ENCODE results near the gene VKORC1. TPM values are rescaled to one million over a fixed set of nuclear protein-coding genes. Genes with fewer than 3 reads are reported as not detected.

Gene VKORC1
- total and polyA plus RNA-seq, 2 of the 8 experiments (the other 6 are each of a cell fraction or from before 2014, with no cell fraction given) = 84.1 to 483 TPM

- peaks cover 13 to 62% of the 10 kb centered on the region in 2 experiments for H3K79me2 ChIP-seq (ENCODE audit: control insufficient read depth in 1 of 2, insufficient read depth in 2 of 2, low read length in 2 of 2)
- H3K18ac ChIP-seq (ENCODE audit: extremely low read depth, low read length) = peak overlapping the region; percentile 99
- H3K23me2 ChIP-seq (ENCODE audit: low read depth, low read length) = peaks cover 7% of the 10 kb centered on the region; the same call in 1 of the 2 replicates
- no peaks in the 10 kb centered on the region for H3K9me3 ChIP-seq (ENCODE audit: insufficient read depth in 2 of 2, low read depth in 1 of 2, low read length in 1 of 2)
- no peak overlapping the region for H3K23ac ChIP-seq (ENCODE audit: insufficient read length)
- H4K8ac ChIP-seq (ENCODE audit: extremely low read depth, insufficient read depth, low read length) = peak overlapping the region; percentile 99
- peaks cover 0 to 1% (median 0%) of the 10 kb centered on the region in 4 experiments; a peak in 2 of 7 replicates for H3K4me1 ChIP-seq (replicated peaks in 1 of 4; ENCODE audit: control insufficient read depth in 3 of 4, insufficient read depth in 4 of 4, low read length in 3 of 4)
- peak overlapping the region; percentile 5; the same call in 1 of the 2 replicates for H2AK5ac ChIP-seq (ENCODE audit: low read depth, low read length)
- H2BK15ac ChIP-seq (ENCODE audit: low read length) = no peak overlapping the region
- no peaks in the 10 kb centered on the region for H3K27me3 ChIP-seq (replicated peaks in 1 of 4; ENCODE audit: control insufficient read depth in 3 of 4, extremely low read depth in 1 of 4, insufficient read depth in 3 of 4, low read length in 3 of 4)
- H3K36me3 ChIP-seq (ENCODE audit: control insufficient read depth in 2 of 4, insufficient read depth in 4 of 4, low read length in 3 of 4) = peaks cover 3 to 15% (median 10%) of the 10 kb centered on the region in 4 experiments; a peak in 7 of 8 replicates
- peaks cover 2 to 11% of the 10 kb centered on the region in 2 experiments for H4K20me1 ChIP-seq (replicated peaks in 1 of 2; ENCODE audit: control insufficient read depth in 1 of 2, insufficient read depth in 2 of 2, low read length in 2 of 2)
- H3K79me1 ChIP-seq (ENCODE audit: low read depth, low read length) = peaks cover 11% of the 10 kb centered on the region; the same call in 1 of the 2 replicates
- H2BK120ac ChIP-seq (replicated peaks; ENCODE audit: low read depth, low read length) = no peak overlapping the region
- peak overlapping the region; percentile 88 for H2BK5ac ChIP-seq (ENCODE audit: low read depth, low read length)
- peak overlapping the region; percentile 89 to 98 (median 90) for H3K4me3 ChIP-seq (ENCODE audit: extremely low read depth in 1 of 4, insufficient read depth in 2 of 4, low read depth in 3 of 4, low read length in 4 of 4)
- peak overlapping the region; percentile 97 for H4K5ac ChIP-seq (ENCODE audit: insufficient read length, low read depth, low read length)
- FAIRE-seq (no peak), DNase-seq (ENCODE audit: low read depth in 1 of 2, low spot score in 2 of 2) (no peak)
- WGBS, 2 experiments (ENCODE audit: extremely low coverage in 1 of 2, insufficient coverage in 1 of 2, insufficient read length in 1 of 2, insufficient replicate concordance in 2 of 2, low coverage in 1 of 2, low lambda C conversion rate in 2 of 2, missing lambda C conversion rate in 1 of 2) = 6% methylated on average over 27 of the region's 27 CpGs; no CpG with 5 or more reads in 1 of the 2 experiments
- peak overlapping the region; percentile 77 to 96 for H3K4me2 ChIP-seq (ENCODE audit: insufficient read depth in 1 of 2, low read depth in 2 of 2, low read length in 2 of 2)
- H3K4ac ChIP-seq (replicated peaks; ENCODE audit: insufficient read length, low read depth, low read length) = peak overlapping the region; percentile 97
- peak overlapping the region; percentile 89 for H3K56ac ChIP-seq (replicated peaks; ENCODE audit: insufficient read length, low read depth, low read length)
- no peak overlapping the region for H2BK20ac ChIP-seq (ENCODE audit: low read length)
- H4K91ac ChIP-seq (replicated peaks; ENCODE audit: insufficient read length, low read length) = peak overlapping the region; percentile 96
- ChIA-PET POLR2A (ENCODE audit: partially characterized antibody) (interaction anchor here (0.6 to 4.9 kb wide), 10 partner anchors 12 to 118 kb away, joined by 3 to 34 read pairs (median 6); partner anchors contain the start of genes HSD3B7, KAT8 and PRSS8), CTCF (ENCODE audit: partially characterized antibody) (interaction anchor here (0.9 to 2.6 kb wide), 5 partner anchors 12 to 119 kb away, joined by 3 to 17 read pairs (median 4); partner anchors contain the start of gene HSD3B7)
- TF ChIP-seq POLR2A (IDR thresholded peaks at IDR 0.05; ENCODE audit: control extremely low read depth in 1 of 2, low read depth in 2 of 2, low read length in 2 of 2) (no peak), TAF7 (optimal IDR thresholded peaks at IDR 0.05; ENCODE audit: borderline replicate concordance, low read depth, low read length) (peak; percentile 19)
- TF ChIP-seq, protein P1, sequence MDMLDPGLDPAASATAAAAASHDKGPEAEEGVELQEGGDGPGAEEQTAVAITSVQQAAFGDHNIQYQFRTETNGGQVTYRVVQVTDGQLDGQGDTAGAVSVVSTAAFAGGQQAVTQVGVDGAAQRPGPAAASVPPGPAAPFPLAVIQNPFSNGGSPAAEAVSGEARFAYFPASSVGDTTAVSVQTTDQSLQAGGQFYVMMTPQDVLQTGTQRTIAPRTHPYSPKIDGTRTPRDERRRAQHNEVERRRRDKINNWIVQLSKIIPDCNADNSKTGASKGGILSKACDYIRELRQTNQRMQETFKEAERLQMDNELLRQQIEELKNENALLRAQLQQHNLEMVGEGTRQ (IDR thresholded peaks at IDR 0.05; ENCODE audit: low read length) = no peak
- 0 out of 2 replicates have a peak overlapping the region, but pooled peaks have one; percentile 50 for H2BK12ac ChIP-seq (ENCODE audit: low read depth, low read length)
- peak overlapping the region; percentile 63 for H3K14ac ChIP-seq (ENCODE audit: insufficient read length)
- peak overlapping the region; percentile 76 to 92 (median 82) for H3K9ac ChIP-seq (replicated peaks in 1 of 4; ENCODE audit: extremely low read depth in 1 of 4, low read depth in 3 of 4, low read length in 3 of 4)
- H3K27ac ChIP-seq (ENCODE audit: low read depth, low read length) = peak overlapping the region; percentile 77
- peak overlapping the region; percentile 72; the same call in 1 of the 2 replicates for H2AFZ ChIP-seq (ENCODE audit: low read length)
Measured at GRCh38 chr16:31072540-31073141, 22.0 kb downstream of the VKORC1 start.
